Loucy (cell line): Measurements from ENCODE around the gene ATP2A2.

Source experiments
- H2AFZ ChIP-seq: fragments of 200-600 bp; sonication (generic); 2 replicates; pipeline ENCODE4 v1.6.0; 2016; ENCODE audit warnings: antibody characterized with exemption, mild to moderate bottlenecking, low read length, moderate library complexity
- H3F3A ChIP-seq: fragments of 200-600 bp; 2 replicates; pipeline ENCODE4 v1.6.0; 2016; ENCODE audit warnings: antibody characterized with exemption, low read depth, mild to moderate bottlenecking
- H3K27me3 ChIP-seq: fragments of 200-600 bp; sonication (generic); 2 replicates; pipeline ENCODE4 v1.6.1; 2014; ENCODE audit warnings: low read length, mild to moderate bottlenecking; ENCODE audit not compliant: insufficient read depth, poor library complexity, severe bottlenecking
- H3K36me3 ChIP-seq: fragments of 200-600 bp; sonication (generic); 2 replicates; pipeline ENCODE4 v1.6.1; 2016; ENCODE audit warnings: low read length; ENCODE audit not compliant: insufficient read depth
- H3K4me1 ChIP-seq: fragments of 200-600 bp; sonication (generic); 2 replicates; pipeline ENCODE4 v1.5.1; 2014; ENCODE audit warnings: low read length, mild to moderate bottlenecking; ENCODE audit not compliant: insufficient read depth, poor library complexity, severe bottlenecking
- H3K4me2 ChIP-seq: fragments of 200-600 bp; sonication (generic); 2 replicates; pipeline ENCODE4 v1.6.0; 2014; ENCODE audit warnings: antibody characterized with exemption, low read length, low read depth, mild to moderate bottlenecking; ENCODE audit not compliant: poor library complexity, severe bottlenecking
- H3K4me3 ChIP-seq: fragments of 200-600 bp; sonication (generic); 2 replicates; pipeline ENCODE4 v1.5.1; 2014; ENCODE audit warnings: low read length, mild to moderate bottlenecking, mixed read lengths; ENCODE audit not compliant: poor library complexity, severe bottlenecking
- H3K79me2 ChIP-seq: fragments of 200-600 bp; sonication (generic); 2 replicates; pipeline ENCODE4 v1.6.1; 2014; ENCODE audit warnings: low read length; ENCODE audit not compliant: insufficient read depth
- H3K9ac ChIP-seq: fragments of 200-600 bp; sonication (generic); 2 replicates; pipeline ENCODE4 v1.6.0; 2014; ENCODE audit warnings: mild to moderate bottlenecking, low read depth, low read length, moderate library complexity; ENCODE audit not compliant: poor library complexity, severe bottlenecking
- H3K9me2 ChIP-seq: fragments of 200-600 bp; sonication (generic); replicated peaks from 2 replicates; pipeline ENCODE4 v1.6.1; 2016; ENCODE audit warnings: low read depth, low read length, mixed read lengths
- H3K9me3 ChIP-seq: fragments of 200-600 bp; sonication (generic); 2 replicates; pipeline ENCODE4 v1.6.1; 2014; ENCODE audit warnings: mild to moderate bottlenecking, antibody characterized with exemption, low read length, low read depth; ENCODE audit not compliant: insufficient read depth
- H4K20me1 ChIP-seq: fragments of 200-600 bp; sonication (generic); 2 replicates; pipeline ENCODE4 v1.6.0; 2014; ENCODE audit warnings: antibody characterized with exemption, low read length, mild to moderate bottlenecking; ENCODE audit not compliant: insufficient read depth, poor library complexity, severe bottlenecking
- CTCF ChIP-seq: fragments of 200-600 bp; sonication (generic); conservative IDR thresholded peaks from 2 replicates; pipeline ENCODE4 v1.5.1; 2014; ENCODE audit warnings: mild to moderate bottlenecking, antibody characterized with exemption, low read length
- EZH2phosphoT487 ChIP-seq: fragments of 200-600 bp; IDR thresholded peaks from 2 replicates; pipeline ENCODE4 v1.6.1; 2018; ENCODE audit warnings: antibody characterized with exemption, mild to moderate bottlenecking, moderate library complexity, borderline replicate concordance

The ATP2A2 gene

GRCh38 chr12:110281549-110282299, 677 bp downstream of the ATP2A2 start:
- TF ChIP-seq CTCF: no peak
- no peak for TF ChIP-seq EZH2phosphoT487
- H3K36me3 ChIP-seq: 0 out of 2 replicates have a peak, but pooled peaks cover 3% of the 10 kb centered on the region
- 0 out of 2 replicates have a peak overlapping the region, but pooled peaks have one; percentile 39 for H2AFZ ChIP-seq

GRCh38 chr12:110282300-110282860, 1.3 kb downstream of the ATP2A2 start:
- Histone ChIP-seq H2AFZ (no peak overlapping the region), H3F3A (0 out of 2 replicates have a peak, but pooled peaks cover 3% of the 10 kb centered on the region), H3K27me3 (no peaks in the 10 kb centered on the region), H3K4me3 (peak overlapping the region; percentile 89), H3K9me3 (no peaks in the 10 kb centered on the region), H3K79me2 (peaks cover 58% of the 10 kb centered on the region), H3K4me2 (peak overlapping the region; percentile 95), H3K9me2 (no peaks in the 10 kb centered on the region), H3K4me1 (peaks cover 55% of the 10 kb centered on the region), H3K36me3 (0 out of 2 replicates have a peak, but pooled peaks cover 3% of the 10 kb centered on the region), H4K20me1 (peaks cover 54% of the 10 kb centered on the region), H3K9ac (peak overlapping the region; percentile 91)
- TF ChIP-seq CTCF (no peak), EZH2phosphoT487 (no peak)

More at GRCh38 chr12:110281549-110282299, 677 bp downstream of the ATP2A2 start:
- H3K4me2 ChIP-seq: peak overlapping the region; percentile 95
- H3K9ac ChIP-seq: peak overlapping the region; percentile 91
- H3K27me3 ChIP-seq: no peaks in the 10 kb centered on the region
- H4K20me1 ChIP-seq: peaks cover 48% of the 10 kb centered on the region
- H3K9me3 ChIP-seq: no peaks in the 10 kb centered on the region
- H3K79me2 ChIP-seq: peaks cover 52% of the 10 kb centered on the region
- H3K4me1 ChIP-seq: peaks cover 54% of the 10 kb centered on the region
- H3K4me3 ChIP-seq: peak overlapping the region; percentile 89
- H3F3A ChIP-seq: 0 out of 2 replicates have a peak, but pooled peaks cover 3% of the 10 kb centered on the region
- H3K9me2 ChIP-seq: no peaks in the 10 kb centered on the region

GRCh38 chr12:110282956-110283817, 2.1 kb downstream of the ATP2A2 start:
- no peak overlapping the region for H2AFZ ChIP-seq
- TF ChIP-seq CTCF (no peak), EZH2phosphoT487 (no peak)
- no peaks in the 10 kb centered on the region for H3K27me3 ChIP-seq
- H3K79me2 ChIP-seq: peaks cover 67% of the 10 kb centered on the region
- peaks cover 8% of the 10 kb centered on the region; the same call in 1 of the 2 replicates for H3K36me3 ChIP-seq
- H3K9me3 ChIP-seq: no peaks in the 10 kb centered on the region
- 0 out of 2 replicates have a peak, but pooled peaks cover 2% of the 10 kb centered on the region for H3F3A ChIP-seq
- H4K20me1 ChIP-seq: peaks cover 62% of the 10 kb centered on the region
- peak overlapping the region; percentile 91 for H3K9ac ChIP-seq
- peak overlapping the region; percentile 89 for H3K4me3 ChIP-seq
- no peaks in the 10 kb centered on the region for H3K9me2 ChIP-seq
- H3K4me1 ChIP-seq: peaks cover 51% of the 10 kb centered on the region
- H3K4me2 ChIP-seq: peak overlapping the region; percentile 95
